ENCODE measurements around the gene PLPP2. TPM values are rescaled to one million over a fixed set of nuclear protein-coding genes. Genes with fewer than 3 reads are reported as not detected.

The PLPP2 gene
- total and polyA plus RNA-seq, 2 of the 4 experiments (the other 2 are of a cell fraction) = 2.3 to 4.2 TPM

GRCh38 chr19:275000-275399, 16.2 kb downstream of the PLPP2 start:
- Histone ChIP-seq H3K9me3 (ENCODE audit: control insufficient read depth, insufficient read depth, low read length) (no peaks in the 10 kb centered on the region), H3K4me1 (ENCODE audit: control insufficient read depth, insufficient read depth, low read length) (no peaks in the 10 kb centered on the region), H2BK120ac (ENCODE audit: low read depth, low read length) (no peak overlapping the region), H2BK15ac (ENCODE audit: low read depth, low read length) (no peak overlapping the region), H3K9me1 (ENCODE audit: insufficient read depth, low read length) (no peaks in the 10 kb centered on the region), H2BK5ac (ENCODE audit: low read depth, low read length, poor library complexity, severe bottlenecking) (no peak overlapping the region), H4K20me1 (ENCODE audit: insufficient read depth, low read length) (no peaks in the 10 kb centered on the region), H3K4me3 (ENCODE audit: insufficient read depth, low read depth, low read length) (no peak overlapping the region), H3K79me1 (ENCODE audit: low read depth in 1 of 2, low read length in 2 of 2) (no peaks in the 10 kb centered on the region), H3K27ac (ENCODE audit: insufficient read depth, low read length) (no peak overlapping the region), H3K27me3 (ENCODE audit: control insufficient read depth, insufficient read depth, low read length) (peaks cover 8% of the 10 kb centered on the region), H3K14ac (replicated peaks; ENCODE audit: low read depth, low read length) (no peak overlapping the region), H4K5ac (ENCODE audit: low read depth, low read length) (no peak overlapping the region), H3K56ac (ENCODE audit: extremely low read depth, insufficient read depth, low read length) (no peak overlapping the region), H4K8ac (ENCODE audit: low read depth in 2 of 2, low read length in 2 of 2) (no peak overlapping the region), H2BK20ac (ENCODE audit: low read depth, low read length) (no peak overlapping the region), H3K4me2 (ENCODE audit: low read depth, low read length) (no peak overlapping the region), H3K4ac (ENCODE audit: low read depth, low read length) (no peak overlapping the region), H2AK5ac (ENCODE audit: low read depth, low read length) (no peak overlapping the region), H3K23ac (ENCODE audit: low read depth, low read length) (no peak overlapping the region), H3K9ac (ENCODE audit: low read depth, low read length) (no peak overlapping the region), H4K91ac (ENCODE audit: insufficient read depth, low read depth, low read length) (no peak overlapping the region), H2AK9ac (replicated peaks; ENCODE audit: low read depth, low read length, poor library complexity) (no peak overlapping the region), H2AFZ (replicated peaks; ENCODE audit: low read length, poor library complexity) (no peak overlapping the region), H3K36me3 (ENCODE audit: control insufficient read depth, insufficient read depth, low read length) (no peaks in the 10 kb centered on the region), H3K18ac (ENCODE audit: low read depth, low read length) (no peak overlapping the region)
- ChIA-PET POLR2A (ENCODE audit: unreplicated experiment) (no interaction called here), CTCF (no interaction called here)
- DNase-seq = no peak
- WGBS, 2 experiments (ENCODE audit: extremely low coverage in 2 of 2, insufficient read length in 1 of 2) = 90% methylated on average over 2 of the region's 9 CpGs; no CpG with 5 or more reads in 1 of the 2 experiments
- in situ Hi-C loops (cut with MboI; ENCODE audit: low sequenced_read_pairs) (no loop called here), dilution Hi-C loops (cut with HindIII; ENCODE audit: low sequenced_read_pairs, unreplicated experiment) (no loop called here), intact Hi-C loops (cut with micrococcal nuclease) (no loop called here)
- BruUV-seq (replicated peaks) = no TSS peak
- ATAC-seq (ENCODE audit: low read depth) = no peak
- TF ChIP-seq USF2 (IDR thresholded peaks at IDR 0.05; ENCODE audit: low read depth, low read length) = no peak
- no peak for TF ChIP-seq FOS (IDR thresholded peaks at IDR 0.05; ENCODE audit: low read depth, low read length)
- TF ChIP-seq MAZ (IDR thresholded peaks at IDR 0.05; ENCODE audit: borderline replicate concordance, low read depth, low read length) = no peak
- no peak for TF ChIP-seq MXI1 (IDR thresholded peaks at IDR 0.05; ENCODE audit: borderline replicate concordance, low read depth, low read length)
- TF ChIP-seq BHLHE40 (IDR thresholded peaks at IDR 0.05; ENCODE audit: low read depth, low read length) = no peak
- no peak for TF ChIP-seq NFE2L2 (IDR thresholded peaks at IDR 0.05; ENCODE audit: low read depth, low read length)
- TF ChIP-seq ELK1 (IDR thresholded peaks at IDR 0.05; ENCODE audit: borderline replicate concordance, low read depth, low read length) = no peak

Data from IMR-90 (cell line).